ENCODE measurements around the gene ARHGAP15.

ARHGAP15 gene

DNA sequence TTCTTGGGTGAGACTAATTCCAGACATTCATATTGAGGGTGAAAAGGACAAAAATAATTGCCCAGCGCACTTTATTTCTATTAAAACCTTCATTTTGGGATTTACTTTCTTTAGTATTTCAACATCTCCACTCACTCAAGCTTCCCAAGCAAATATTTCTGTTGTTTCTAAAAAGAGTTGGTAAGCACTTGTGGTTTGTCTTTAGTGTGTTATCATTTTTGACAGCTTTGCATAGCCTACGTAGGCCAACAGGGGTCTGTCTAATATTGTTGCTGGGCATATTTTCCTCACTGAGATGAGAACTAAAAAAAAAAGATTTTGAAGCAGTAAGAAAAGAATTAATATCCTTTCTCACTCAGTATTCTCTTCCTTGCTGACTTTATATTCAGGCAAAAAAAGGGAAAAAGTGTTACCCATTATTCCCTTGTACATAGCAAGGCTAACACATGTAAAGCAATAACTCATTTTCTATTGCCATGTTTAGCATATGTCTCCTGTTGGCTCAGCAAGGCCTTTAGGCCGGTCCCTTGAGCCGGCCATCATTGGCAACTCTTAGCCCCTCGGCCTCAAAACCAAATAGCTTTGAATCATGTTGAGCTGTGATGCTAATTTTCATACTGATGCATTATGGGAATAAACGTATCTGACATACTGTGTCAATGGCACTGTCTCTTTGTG, 494.2 kb downstream of the ARHGAP15 start:
- H3K4me3 ChIP-seq (replicated peaks in 1 of 2; ENCODE audit: low read depth in 2 of 2, low read length in 2 of 2): no peak overlapping the region
- TF ChIP-seq, protein P1, sequence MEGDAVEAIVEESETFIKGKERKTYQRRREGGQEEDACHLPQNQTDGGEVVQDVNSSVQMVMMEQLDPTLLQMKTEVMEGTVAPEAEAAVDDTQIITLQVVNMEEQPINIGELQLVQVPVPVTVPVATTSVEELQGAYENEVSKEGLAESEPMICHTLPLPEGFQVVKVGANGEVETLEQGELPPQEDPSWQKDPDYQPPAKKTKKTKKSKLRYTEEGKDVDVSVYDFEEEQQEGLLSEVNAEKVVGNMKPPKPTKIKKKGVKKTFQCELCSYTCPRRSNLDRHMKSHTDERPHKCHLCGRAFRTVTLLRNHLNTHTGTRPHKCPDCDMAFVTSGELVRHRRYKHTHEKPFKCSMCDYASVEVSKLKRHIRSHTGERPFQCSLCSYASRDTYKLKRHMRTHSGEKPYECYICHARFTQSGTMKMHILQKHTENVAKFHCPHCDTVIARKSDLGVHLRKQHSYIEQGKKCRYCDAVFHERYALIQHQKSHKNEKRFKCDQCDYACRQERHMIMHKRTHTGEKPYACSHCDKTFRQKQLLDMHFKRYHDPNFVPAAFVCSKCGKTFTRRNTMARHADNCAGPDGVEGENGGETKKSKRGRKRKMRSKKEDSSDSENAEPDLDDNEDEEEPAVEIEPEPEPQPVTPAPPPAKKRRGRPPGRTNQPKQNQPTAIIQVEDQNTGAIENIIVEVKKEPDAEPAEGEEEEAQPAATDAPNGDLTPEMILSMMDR (IDR thresholded peaks at IDR 0.05; ENCODE audit: low read depth, low read length): no peak
- DNase-seq (ENCODE audit: low read depth in 2 of 2): peak in 1 of 2 donors; percentile 24

DNA sequence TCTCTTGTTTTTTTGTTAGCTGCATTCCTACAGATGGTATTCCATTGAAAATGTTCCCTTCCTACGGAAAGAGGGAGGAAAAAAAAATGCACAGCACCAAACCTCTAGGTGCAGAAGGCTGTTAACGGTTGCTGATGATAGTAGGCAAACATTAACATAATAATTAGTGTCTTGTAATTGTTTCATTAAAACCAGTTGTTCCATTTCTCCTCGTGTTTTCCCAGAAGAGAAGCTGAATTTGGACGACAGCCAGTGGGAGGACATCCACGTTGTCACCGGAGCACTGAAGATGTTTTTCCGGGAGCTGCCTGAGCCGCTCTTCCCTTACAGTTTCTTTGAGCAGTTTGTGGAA, 494.7 kb downstream of the ARHGAP15 start:
- no peak for DNase-seq (ENCODE audit: low read depth in 2 of 2)
- TF ChIP-seq, protein P1 (IDR thresholded peaks at IDR 0.05; ENCODE audit: low read depth, low read length): no peak
- no peak overlapping the region for H3K4me3 ChIP-seq (replicated peaks in 1 of 2; ENCODE audit: low read depth in 2 of 2, low read length in 2 of 2)

DNA sequence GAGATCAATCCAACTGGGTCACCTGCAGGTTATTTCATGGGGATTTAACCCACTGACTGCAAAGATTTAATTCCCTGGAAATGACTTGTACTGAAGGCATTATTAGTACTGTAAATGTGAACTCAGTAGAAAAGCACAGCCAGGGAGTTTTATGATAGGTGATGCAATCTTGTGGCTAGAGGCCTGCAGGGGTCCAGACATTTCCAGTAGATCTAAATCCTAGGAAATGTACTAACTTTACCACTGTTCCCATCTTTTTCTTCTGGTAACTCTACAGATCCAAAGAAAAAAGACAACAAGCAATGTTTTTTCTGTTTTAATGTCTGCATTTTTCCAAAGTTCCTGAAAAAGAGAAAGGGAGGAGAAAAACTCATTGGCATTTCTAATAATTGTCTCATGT, 500.1 kb downstream of the ARHGAP15 start:
- peak in 1 of 2 donors; percentile 33 for DNase-seq (ENCODE audit: low read depth in 2 of 2)
- H3K4me3 ChIP-seq (replicated peaks in 1 of 2; ENCODE audit: low read depth in 2 of 2, low read length in 2 of 2): no peak overlapping the region
- TF ChIP-seq, protein P1 (IDR thresholded peaks at IDR 0.05; ENCODE audit: low read depth, low read length): no peak

DNA sequence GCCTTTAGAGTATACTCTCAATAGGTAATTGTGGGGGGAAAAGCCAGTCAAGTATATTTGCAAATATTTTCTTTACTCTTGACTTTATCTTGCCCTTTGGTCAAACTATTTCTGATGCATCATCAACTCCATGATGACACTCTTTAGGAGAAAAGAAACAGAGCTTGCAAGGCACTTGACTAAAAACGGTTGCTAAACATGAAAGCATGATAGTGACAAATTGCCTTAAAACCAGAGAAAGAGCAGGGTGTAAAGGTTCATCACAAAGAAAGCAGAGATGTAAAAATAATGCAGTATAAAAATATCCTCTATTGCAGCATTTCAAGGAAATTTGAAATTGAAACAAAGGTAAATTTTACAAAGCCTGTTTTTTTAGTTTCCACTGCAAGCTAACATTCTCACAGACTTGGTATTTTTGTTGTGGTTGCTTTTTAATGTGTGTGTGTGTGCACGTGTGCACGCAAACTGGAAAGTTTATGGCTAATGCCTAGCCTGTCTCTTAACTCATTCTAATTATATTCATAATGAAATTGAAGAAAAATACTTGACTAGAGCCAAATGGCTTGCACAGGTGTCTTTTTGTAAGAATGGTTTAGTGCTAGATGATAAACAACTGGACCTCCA, 503.6 kb downstream of the ARHGAP15 start:
- no peak for DNase-seq (ENCODE audit: low read depth in 2 of 2)
- H3K4me3 ChIP-seq (replicated peaks in 1 of 2; ENCODE audit: low read depth in 2 of 2, low read length in 2 of 2): no peak overlapping the region
- TF ChIP-seq, protein P1 (IDR thresholded peaks at IDR 0.05; ENCODE audit: low read depth, low read length): no peak

DNA sequence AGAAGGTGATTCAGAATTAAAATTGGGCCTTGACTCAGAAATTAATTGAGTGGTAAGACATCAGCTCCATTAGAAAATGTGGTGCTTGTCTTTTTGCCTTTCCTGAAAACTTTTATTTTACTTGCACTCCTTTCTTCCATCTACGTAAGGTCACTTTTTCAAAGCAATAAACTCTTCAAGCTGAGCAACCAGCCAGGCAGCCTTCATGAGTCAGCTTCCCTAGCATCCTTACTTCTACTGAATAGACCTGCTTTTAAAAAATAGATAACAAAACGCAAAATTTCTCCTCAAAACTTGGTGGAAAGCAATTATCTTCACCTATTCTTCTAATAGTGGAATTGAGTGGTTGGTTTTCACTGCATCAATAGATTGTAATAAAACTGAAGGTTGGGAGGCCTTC, 504.2 kb downstream of the ARHGAP15 start:
- no peak overlapping the region for H3K4me3 ChIP-seq (replicated peaks in 1 of 2; ENCODE audit: low read depth in 2 of 2, low read length in 2 of 2)
- peak in 1 of 2 donors; percentile 3 for DNase-seq (ENCODE audit: low read depth in 2 of 2)
- TF ChIP-seq, protein P1 (IDR thresholded peaks at IDR 0.05; ENCODE audit: low read depth, low read length): no peak

DNA sequence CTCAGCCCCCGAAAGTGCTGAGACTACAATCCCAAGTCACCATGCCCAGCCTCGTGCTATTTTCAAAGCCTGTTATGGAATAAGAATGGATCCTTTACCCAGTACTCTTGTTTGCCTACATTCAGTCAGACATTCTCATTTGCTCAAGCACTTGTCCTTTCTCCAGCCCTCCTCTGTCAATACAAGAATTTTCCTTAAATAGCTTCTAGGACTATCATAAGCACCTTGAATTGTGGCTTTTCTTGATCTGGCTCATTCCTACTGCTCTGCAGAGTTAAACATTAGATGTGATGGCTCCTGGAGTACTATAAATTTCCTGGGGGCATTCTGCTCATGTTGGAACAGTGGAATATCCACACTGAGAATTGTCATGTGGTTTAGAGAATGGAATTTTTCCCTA, 506.1 kb downstream of the ARHGAP15 start:
- no peak overlapping the region for H3K4me3 ChIP-seq (replicated peaks in 1 of 2; ENCODE audit: low read depth in 2 of 2, low read length in 2 of 2)
- no peak for DNase-seq (ENCODE audit: low read depth in 2 of 2)
- TF ChIP-seq, protein P1 (IDR thresholded peaks at IDR 0.05; ENCODE audit: low read depth, low read length): no peak

All from cardiac fibroblast (primary cell).